HFF-Myc (cell line): Measurements from ENCODE around the gene MYO5B.
"Not testable (repeated sequence)": the region's sequence is repeated elsewhere in the genome, so short reads cannot be mapped to it uniquely, and the experiment has no call there.

Experiments
- DNase-seq: peaks from one replicate; pipeline ENCODE4 v3.0.0-alpha.2; 2011; ENCODE audit warnings: low read depth; ENCODE audit errors: extremely low read depth
- H3K4me3 ChIP-seq: replicated peaks from 2 replicates; pipeline ENCODE4 v1.5.1; 2011; ENCODE audit warnings: low read depth, mild to moderate bottlenecking, control low read depth, low read length
- TF ChIP-seq, protein P1 (sequence below): IDR thresholded peaks from 2 replicates; pipeline ENCODE4 v1.5.1; 2012; ENCODE audit warnings: mild to moderate bottlenecking, low read depth, low read length, control low read depth; ENCODE audit errors: missing control alignments

The MYO5B gene

GRCh38 chr18:49813319-49814146 lies 381.4 kb downstream of the MYO5B start, which contains the start of gene ACAA2:
Gene ACAA2 (minus strand): TSS chr18:49813533. CDS start chr18:49813484, 49 bp downstream.
- peak; percentile 67 for DNase-seq
- TF ChIP-seq, protein P1, sequence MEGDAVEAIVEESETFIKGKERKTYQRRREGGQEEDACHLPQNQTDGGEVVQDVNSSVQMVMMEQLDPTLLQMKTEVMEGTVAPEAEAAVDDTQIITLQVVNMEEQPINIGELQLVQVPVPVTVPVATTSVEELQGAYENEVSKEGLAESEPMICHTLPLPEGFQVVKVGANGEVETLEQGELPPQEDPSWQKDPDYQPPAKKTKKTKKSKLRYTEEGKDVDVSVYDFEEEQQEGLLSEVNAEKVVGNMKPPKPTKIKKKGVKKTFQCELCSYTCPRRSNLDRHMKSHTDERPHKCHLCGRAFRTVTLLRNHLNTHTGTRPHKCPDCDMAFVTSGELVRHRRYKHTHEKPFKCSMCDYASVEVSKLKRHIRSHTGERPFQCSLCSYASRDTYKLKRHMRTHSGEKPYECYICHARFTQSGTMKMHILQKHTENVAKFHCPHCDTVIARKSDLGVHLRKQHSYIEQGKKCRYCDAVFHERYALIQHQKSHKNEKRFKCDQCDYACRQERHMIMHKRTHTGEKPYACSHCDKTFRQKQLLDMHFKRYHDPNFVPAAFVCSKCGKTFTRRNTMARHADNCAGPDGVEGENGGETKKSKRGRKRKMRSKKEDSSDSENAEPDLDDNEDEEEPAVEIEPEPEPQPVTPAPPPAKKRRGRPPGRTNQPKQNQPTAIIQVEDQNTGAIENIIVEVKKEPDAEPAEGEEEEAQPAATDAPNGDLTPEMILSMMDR, result no peak
- peak within 1 kb of the TSS; percentile 66 for H3K4me3 ChIP-seq

DNA sequence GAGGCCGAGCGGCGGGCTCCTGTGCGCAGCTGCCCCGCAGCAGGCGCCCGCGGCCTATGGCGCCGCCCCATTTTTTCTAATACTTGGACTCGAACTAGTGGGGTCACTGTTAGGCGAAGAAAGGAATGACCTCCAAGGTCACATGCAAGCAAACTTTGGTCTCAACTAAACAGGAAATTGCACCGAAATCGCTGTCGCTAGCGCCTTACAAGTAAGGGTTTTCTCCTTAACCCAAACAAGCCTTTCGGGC lies 382.0 kb downstream of the MYO5B start:
- H3K4me3 ChIP-seq, result peak overlapping the region; percentile 66
- DNase-seq, result no peak
- TF ChIP-seq, protein P1, result no peak

GRCh38 chr18:49812286-49813068 lies 382.5 kb downstream of the MYO5B start:
- H3K4me3 ChIP-seq, result peak overlapping the region; percentile 66
- no peak for DNase-seq
- TF ChIP-seq, protein P1, result no peak

DNA sequence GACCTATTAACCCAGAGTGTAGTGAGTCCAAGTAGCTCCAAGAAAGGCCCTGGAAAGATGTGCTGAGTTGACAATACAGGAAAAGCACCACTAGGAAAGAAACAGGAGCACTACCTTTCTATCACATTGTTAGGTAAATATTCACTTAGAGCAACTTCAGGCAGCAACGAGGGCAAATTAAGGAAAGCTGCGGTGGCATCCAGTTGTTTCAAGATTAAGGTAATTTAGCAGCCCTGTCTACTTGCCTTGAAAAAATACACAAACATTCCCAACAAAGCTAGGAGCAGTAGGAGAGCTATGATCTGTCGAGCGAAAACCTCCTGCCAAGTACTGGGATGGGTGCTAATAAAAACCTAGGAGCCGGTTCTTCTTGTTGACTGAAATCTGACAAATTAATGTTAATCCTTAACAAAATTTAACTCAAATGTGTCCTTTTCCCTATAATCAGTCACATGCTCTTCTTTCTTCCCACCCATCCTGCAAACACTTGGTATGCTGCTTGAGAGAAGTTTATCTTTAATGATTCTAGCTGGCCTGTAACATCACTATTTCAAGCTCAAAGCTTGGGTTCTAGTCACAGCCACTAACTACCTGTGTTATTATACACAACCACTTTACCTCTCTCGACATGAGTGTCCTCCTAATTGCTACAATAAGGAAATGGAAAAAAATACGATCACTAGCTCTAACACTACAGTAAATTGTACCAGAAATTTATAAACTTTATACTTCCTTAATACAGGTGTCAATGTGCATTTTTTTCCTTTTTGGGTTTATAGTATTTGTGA lies 383.6 kb downstream of the MYO5B start:
- no peak for DNase-seq
- H3K4me3 ChIP-seq, result no peak overlapping the region
- TF ChIP-seq, protein P1, result no peak

- not testable (repeated sequence) for DNase-seq, H3K4me3 ChIP-seq
Measured at GRCh38 chr18:49808553-49809191, 386.3 kb downstream of the MYO5B start.

DNA sequence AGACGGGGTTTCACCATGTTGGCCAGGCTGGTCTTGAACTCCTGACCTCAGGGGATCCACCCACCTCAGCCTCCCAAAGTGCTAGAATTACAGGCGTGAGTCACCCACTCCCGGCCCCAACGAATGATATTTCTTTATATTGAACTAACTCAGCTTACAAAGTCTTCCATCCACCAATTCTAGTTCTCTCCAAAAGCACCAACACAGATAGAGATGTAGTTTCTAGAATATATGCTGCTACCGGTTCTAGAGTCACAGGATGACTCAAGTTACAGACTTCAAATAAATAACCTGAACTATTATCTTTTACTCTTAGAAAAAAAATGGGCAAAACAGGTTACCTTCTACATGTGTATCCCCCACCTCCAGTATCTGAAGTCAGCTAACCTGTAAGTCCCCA lies 390.9 kb downstream of the MYO5B start:
- TF ChIP-seq, protein P1, result no peak
- H3K4me3 ChIP-seq, result no peak overlapping the region
- DNase-seq, result no peak
